NCI-H187 (cell line): Measurements from ENCODE around the gene APOL4.
"Not testable (repeated sequence)": the region's sequence is repeated elsewhere in the genome, so short reads cannot be mapped to it uniquely, and the experiment has no call there.

Experiments used
- DNase-seq, 2 experiments: peaks; one replicate each; lab custom pipeline; 2025; lab: John Stamatoyannopoulos, UW

APOL4 gene

DNA sequence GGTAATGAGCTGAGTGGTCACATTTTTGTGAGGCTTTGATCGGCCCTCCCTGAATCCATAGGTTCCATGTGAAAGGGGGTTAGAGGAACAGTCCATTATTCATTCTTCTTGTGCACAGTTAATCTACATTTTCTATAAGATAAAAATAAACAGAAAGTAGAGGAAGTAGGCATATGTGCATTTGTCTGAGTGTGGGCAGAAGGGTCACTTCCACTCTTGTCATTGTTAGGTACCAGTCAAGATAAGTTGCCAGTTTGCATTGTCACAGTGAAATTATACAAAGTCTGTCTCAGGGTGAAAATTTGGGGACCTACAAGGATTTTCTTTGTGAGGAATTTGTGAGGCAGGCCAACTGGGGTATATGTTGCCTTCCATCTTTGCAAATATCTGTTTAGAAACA lies 4.6 kb upstream of the APOL4 start:
- DNase-seq, result no peak

DNA sequence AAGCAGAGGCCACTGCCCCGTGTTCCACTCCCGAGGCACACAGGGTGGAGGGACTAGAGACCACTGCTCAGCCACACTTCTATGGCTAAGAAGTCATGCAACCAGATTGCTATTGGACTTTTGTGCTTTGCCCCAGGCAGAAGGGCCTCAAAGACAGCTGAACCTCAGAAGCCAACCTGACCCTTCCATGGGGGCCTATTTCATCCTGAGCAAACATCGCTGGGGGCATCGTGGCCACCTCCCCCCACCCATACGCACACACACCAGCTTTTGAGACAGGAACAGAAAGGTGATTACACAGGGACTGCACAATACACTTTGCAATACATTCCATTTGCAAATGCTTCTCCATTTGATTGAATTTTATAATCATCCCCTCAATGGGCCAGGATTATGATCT lies 4.0 kb upstream of the APOL4 start:
- not testable (repeated sequence) for DNase-seq

DNA sequence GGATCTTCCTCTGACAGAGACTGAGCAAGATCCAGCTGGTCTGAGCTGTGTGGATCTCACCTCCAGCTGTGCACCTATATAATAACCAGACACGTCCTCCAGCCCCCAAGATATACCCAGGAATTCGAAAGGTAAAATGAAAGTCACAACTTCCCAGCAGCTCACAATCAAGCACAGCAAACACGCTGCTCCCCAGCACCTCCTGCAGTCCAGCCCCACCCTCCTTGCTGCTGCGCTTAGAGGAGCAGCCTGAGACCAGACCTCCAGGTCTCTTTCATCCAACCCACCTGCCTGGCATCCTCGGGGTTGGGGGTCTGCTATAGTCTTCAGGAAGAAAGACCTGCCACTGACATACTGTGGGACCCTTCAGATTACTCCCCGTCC lies 3.0 kb upstream of the APOL4 start:
- no peak for DNase-seq

DNA sequence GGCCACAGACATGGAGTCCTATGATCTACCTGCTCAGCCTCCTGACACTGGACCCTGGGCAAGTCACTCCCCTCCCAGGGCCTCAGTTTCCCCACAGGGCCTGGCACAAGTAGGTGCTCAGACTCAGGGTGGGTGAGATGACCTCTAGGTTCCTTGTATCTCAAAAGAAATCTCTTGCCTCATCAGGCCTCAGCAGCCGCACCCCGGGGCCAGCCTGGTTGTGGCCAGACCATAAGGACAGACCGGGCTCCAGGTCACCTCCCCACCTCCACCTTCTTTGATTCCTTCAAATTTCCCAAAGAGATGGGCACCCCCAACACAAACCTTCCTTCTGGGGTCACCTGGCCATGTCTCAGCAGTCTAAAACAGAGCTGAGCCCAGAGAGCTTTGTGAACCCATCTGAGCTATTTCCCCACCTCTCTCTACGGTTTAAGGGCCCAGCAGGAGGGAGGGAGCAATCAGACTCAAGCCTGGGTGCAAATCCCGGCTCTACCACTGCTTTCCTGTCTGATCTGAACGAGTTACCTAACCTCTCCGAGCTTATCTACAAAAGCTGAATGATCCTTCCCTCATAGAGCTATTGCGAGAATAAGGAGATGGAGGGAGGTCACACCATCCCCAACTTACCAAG lies 2.5 kb upstream of the APOL4 start:
- DNase-seq, result no peak

DNA sequence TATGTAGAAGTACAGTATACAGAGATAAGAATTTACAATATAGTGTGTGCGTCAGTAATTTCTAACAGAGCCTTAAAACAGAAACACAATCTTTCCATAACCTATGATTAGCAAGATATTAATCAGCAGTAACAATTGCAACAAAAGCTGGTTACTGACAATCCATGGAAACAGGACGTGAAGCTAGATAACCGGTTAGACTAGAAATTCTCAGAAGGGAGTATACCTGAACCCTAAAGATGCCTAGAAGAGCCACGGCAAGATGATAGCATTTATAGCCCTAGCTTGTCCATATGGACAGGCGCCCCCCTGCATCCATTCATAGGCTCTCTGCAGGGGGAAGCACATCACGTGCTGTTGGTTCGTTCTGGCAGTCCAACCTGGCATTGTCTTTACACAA lies 1.8 kb upstream of the APOL4 start:
- not testable (repeated sequence) for DNase-seq

DNA sequence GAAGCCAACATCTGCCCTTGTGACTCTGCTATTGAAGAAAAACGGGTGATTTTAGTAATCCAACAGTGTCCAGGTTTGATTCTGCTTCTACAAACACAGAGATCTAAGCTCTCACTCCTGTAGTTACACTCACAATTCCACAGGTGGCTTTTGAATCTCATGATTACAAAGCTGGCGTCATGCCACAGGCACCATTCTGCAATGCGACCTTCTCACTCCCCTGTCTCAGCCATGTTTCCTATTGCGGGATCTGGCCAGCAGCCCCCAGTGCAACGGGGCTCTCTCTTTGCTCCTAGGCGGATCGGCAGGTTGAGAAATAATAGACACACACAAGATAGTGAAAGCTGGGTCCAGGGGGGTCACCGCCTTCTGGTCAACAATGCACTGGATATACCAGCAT lies 1.3 kb upstream of the APOL4 start:
- DNase-seq, result not testable (repeated sequence)

DNA sequence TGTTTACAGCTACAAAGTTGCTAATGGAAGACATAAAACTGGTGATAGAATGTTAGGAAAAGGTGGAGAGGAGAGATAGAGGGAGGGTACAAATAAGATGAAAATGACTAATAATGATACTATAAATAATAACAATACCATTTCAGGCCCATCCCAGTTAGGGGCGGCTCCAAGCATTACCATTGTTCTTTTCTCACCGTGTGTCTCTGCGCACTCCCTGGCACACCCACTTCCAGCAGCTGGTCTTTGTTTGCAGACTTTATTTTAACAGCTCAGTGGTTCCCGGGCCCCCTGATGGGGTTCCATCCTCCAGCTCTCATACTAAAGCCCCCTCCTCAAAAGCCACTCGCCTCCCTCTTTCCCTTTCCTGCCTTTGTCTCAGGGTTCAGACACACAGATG lies 584 bp downstream of the APOL4 start:
- not testable (repeated sequence) for DNase-seq

DNA sequence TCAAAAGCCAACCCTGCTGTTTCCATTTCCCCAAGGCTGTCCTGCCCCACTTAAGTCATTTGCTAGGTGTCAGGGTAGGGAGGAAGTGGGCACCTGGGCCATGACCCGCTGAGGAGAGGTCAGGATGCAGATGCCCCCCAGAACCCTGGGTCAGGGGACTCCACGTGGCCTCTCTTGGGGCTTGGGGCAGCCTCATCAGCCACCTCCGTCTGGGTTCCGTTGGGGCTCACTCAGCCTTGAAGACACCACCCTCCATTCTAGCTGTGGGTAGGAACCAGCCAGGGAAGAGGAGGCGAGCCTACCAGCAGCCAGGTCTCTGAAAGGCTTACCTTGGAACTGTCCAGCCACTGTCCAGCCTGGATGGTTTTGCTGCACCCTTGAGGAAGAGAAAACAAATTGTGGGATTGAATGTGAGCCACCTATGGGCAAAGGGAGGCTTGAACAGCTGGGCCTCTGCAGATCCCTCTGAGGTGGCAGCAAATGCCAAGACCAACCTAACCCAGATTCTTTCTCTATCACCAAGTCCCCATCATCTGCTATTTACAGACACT lies 2.5 kb downstream of the APOL4 start:
- no peak for DNase-seq

DNA sequence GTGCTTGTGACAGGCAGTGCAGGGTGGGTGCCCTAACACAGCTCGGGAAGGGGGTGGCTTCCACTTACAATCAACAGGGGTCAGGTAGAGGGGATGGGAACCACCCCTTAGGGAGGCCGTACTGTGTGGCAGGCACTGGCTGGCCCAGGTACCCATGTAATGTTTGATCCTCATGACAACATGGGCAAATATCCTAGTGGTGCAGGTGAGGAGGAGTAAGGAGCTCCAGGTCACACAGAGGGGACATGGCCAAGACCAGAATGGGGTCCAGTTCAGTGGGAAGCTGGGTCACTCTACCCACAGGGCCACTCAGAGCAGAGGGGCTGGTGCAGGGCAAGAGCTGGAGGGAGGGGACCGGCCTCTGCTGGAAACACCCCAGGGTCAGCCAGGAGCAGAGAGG lies 3.1 kb downstream of the APOL4 start:
- no peak for DNase-seq

DNA sequence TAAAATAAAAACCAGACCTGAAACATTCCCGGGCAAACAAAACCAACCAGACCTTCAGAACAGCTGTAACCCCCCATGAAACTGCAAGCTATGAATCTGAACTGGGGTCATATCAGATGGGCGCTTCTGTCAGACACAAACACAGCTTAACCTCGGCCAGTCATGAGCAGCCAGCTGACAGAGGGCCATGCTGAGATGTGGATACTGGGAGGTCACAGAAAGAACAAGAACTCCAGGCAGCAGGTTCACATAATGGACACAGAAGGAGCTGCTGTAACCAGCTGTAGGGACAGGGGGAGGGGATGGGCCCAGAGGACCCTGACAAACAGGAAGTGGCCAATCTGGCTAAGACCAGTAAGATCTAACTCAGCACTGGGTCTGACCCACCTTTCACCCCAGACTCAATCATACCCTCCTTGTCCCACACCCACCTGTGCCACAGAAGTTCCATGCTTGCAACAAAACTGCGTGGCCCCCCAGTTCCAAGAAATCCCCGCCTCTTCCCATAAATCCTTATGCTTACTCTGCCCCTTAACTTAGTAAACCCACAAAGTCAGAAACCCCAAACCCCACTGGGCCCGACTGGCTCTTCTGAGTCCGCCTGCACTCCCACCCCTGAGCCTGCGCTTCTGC lies 4.0 kb downstream of the APOL4 start:
- DNase-seq, result no peak

DNA sequence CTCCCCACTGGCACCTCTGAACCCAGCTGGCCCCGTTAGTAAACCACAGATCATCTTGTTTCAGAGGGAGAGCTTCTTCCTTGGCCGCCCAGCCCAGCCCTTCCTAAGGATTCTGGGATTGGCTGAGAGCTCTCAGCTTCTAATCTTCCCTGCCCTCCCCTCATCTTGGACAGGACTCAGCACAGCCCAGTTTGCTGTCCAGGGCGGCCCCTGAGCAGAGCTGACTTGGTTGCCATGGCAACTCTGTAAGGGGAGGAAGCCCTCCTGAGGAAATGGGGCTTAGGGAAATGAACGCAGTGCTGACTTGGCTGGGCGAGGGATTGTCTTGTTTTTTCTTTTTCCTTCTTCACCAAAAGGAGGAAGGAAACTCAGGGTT lies 4.6 kb downstream of the APOL4 start:
- no peak for DNase-seq

DNA sequence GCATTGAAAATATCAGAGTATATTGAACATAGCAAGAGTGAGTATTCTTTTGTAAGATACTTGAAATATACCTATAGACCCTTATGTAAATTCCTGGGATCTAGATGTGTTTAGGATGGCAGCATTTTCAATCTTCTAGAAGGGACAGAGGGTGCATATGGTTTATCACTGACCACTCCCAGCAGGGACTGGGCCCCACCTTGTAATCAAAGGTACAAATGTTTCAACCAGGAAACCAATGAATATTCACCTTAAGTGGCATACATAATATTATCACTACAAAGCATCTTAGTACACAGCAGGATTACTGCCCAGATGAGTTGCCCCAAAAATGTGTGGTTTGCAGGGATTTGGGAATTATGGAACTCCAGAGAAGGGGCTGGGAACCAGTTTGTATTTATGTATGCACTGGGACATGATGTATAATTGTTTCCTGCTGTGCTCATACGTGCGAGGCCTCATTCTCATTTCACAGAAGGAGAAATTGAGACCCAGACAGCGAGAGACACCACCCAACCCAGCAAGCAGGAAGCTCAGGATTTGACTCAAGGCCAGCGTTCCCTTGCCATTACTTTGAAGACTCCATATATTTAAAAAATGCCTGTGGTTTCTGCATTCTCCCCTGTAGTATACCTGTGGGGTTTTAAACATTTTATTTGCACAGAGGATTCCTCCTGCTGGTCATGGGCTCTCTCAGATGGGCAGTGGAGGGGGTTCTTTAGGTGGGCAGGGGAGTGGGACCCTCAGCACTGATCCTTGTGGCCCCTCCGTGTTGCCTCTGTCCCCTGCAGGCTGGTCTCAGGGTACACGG lies 5.2 kb downstream of the APOL4 start:
- DNase-seq, result no peak

DNA sequence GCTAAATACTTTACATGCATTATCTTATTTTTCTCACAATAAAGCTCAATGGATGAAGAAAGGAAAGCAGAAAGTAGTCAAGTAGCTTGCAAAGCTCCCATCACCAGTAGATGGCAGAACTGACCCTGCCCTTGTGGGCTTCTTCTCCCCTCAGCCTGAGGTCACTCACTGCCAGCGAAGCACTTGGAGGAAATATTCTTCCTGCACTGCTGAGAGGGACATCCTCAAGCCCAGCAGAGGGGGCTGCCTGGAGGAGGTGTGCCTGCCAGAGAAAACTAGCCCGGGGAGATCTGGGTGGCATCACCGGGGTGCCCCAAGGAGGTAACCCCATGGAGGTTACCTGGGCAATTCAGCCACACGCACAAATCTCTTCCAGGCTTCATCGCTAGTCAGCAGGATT lies 6.6 kb downstream of the APOL4 start:
- no peak for DNase-seq

DNA sequence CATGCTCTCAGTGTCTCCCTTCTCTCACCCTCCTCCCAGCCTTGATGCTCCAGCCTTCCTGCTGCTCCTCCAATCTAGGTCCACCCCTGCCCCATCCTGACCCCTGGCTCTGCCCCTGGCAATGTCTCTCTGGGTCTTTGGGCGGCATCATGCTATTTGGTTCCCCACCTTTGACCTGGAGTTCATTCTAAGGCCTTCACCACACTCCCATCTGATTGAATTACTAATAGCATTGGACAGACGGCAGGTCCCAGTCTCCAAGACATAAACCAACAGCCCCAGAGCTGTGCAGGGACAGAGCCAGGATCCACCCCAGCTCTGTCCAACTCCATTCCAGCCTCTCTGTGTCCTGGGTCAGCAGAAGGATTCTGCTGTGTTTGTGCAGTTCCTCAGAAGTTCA lies 7.2 kb downstream of the APOL4 start:
- no peak for DNase-seq

DNA sequence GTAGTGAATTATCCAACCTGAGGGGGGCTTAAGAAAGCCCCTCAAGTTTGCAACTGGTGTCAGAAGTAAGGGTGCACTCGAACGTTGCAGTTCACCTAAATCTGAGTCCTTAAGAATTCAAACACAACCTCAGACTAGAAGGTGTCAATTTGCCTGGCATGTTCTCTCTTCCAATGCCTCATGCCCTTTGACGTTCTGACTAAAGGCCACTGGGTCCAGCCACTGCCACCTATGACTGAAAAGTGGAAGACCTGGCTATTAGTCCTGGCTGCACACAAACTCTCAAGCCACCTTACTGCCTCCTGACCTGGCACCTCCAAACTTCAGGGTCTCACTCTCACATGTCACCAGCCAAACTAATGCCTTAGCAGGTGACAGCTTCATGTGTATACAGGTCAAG lies 8.0 kb downstream of the APOL4 start:
- DNase-seq, result no peak

DNA sequence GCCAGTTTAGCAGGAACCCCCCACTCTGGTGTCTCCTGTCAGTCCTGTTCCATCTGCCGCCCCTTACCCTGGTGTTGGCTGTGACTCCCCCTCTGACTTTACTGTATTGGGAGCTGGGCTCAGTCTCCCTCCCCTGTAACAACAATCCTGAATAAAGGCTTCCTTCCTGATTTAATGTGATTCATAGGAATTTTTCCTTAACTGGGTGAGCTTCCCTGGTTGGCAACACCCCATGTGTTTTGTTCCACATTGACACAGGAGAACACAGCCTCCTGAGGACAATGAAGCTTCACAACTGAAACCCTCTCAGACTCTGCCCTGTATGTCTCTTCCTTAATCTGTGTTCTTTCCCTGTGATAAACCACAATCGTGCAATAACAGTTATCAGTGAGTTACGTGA lies 8.4 kb downstream of the APOL4 start:
- no peak for DNase-seq

DNA sequence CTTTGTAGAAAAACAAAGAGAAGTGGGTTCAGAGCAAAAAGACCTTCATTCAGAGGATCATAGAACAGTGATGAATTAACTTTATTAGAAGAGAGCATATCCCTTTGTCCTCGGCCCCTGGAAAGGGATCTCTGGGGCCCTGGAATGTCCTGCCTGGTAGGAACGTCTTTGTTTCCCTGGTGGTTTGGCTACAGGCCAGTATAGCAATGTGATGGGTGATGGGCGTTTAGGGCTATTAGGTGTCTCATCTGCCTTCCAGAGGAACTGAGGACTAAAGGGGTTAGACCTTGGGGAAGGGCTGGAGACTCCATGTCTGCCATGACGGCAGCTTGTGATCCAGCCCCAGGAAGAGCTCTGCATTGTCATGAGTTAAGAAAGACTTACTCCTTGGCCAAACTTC lies 9.1 kb downstream of the APOL4 start:
- no peak for DNase-seq

DNA sequence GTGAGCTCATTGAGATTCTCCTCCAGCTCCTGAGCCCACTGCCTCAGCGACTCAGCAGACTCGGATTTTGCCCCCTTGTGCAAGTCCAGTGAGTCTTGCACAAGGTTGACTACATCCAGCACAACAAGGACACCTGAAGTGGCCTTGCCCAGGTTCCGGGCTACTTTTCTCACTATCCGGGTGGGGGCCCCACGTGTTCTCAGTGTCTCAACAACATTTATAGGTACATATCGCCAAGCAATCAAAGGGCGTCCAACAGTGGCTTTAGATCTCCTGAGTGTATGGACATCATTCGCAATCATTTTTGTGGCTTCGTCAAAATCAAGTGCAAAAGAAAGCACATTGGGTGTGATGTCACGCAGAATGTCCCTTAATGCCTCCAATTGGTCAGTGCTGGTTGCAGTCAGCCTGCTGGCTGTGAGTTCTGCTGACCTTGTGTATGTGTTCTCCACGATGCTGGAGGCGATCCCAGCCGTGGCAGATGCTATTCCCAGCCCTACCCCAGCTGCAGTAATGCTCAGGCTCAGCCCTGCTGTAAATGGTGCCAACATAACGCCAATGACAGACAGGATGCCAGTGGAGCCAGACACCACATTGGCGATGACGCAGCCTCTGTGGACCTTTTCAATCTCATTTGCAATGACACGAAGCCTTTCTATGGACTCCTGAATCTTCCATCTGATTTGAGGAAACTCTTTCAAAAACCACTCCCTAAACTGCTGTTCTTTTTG lies 10.3 kb downstream of the APOL4 start:
- DNase-seq, result no peak

DNA sequence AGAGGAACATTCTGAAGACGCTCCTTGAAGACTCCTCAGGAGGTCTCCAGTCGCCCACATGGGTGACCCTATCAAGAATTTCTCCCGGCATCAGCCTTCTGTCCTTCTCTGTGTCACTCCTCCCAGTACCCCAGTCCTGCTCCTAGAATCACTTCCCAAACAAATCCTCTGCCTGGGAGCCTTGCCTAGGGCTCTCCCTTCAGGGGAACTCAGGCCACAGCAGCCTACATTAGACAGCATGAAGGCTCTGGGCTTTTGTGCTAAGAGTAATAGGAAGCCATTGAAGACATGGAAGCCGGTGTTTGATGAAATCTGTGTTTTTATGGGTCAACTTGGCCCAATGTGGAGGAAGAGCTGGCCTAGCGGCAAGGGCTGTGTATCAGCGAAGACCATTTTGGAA lies 13.7 kb downstream of the APOL4 start:
- not testable (repeated sequence) for DNase-seq

DNA sequence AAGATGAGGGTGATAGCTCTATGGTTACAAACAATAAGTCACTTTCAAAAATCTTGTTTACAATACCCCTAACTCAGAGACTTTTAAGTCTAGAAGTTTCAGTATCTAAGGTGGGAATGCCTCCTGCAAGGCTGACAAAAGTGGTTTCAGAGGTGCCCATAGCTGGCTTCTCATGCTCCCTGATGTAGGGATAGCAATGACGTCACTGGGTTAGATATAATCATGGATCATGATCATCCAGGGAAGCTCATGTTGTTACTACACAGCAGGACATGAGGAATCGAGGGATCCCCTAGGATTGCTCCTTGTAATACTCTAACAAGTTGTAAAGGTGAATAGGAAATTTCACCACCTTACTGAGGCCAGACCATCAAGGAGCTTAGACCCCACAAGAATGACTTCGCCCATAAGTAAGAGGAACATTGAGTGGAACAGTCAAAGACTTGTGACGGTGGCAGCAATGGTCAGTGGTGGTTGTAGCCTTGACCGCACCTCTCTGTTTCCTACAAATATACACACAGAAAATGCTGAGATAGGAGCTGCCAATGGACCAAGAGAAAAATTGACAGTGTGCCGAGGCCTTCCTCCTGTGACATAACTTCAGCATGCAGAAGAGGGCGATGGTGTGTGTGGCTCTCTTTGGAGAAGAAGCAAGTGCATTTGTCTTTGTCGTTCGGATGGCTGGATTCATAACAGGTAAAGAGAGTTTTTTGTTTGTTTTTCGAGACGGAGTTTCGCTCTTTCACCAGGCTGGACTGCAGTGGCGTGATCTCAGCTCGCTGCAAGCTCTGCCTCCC lies 15.6 kb downstream of the APOL4 start:
- DNase-seq, result no peak

DNA sequence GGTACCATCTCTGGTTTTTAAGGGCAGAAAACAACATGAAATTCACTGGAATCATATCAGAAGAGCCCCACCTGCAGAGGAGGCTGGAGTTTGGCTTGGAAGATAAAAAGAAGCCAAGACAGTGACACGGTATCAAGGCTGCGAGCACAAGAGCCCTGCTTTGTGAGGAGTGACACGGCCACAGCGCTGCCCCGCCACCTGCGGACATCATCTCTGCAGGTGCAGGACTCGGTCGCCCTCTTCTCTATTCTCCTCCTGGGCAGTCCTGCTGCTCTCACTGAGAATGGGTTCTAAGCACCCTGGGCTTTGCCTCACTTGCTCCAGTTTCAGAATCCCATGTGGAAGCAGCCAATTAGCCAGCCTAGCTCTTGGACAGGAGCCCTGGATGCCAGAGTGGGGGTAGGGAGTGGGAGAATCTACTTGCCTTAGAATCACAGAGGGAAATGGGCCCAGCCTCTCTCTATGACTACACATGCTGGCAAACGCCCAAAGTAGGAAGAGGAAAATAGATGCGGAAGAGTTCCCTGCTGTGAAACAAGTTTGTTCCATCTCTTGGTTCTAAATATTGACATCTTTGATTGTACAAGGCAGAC lies 17.1 kb downstream of the APOL4 start:
- DNase-seq, result no peak
